SK-N-SH treated with all-trans-retinoic acid at 6 μM for 48 hours (cell line): ENCODE measurements around the gene OXNAD1.

Source experiments
- ATAC-seq: fragments of 200-7000 bp; cut with Tn5 transposase; 3 replicates; pipeline ENCODE4 v1.9.1; 2020; ENCODE audit warnings: mild to moderate bottlenecking, moderate library complexity
- ARNTL ChIP-seq: fragments of 450-650 bp; formaldehyde crosslinking; IDR thresholded peaks from 2 replicates; pipeline ENCODE4 v1.5.0; 2020; ENCODE audit warnings: low read depth, mild to moderate bottlenecking, moderate library complexity, borderline replicate concordance
- BACH2 ChIP-seq: fragments of 250-450 bp; sonication (Bioruptor Pico); IDR thresholded peaks from 2 replicates; pipeline ENCODE4 v1.9.0; 2021; ENCODE audit warnings: mild to moderate bottlenecking, borderline replicate concordance
- CSDC2 ChIP-seq: fragments of 250-450 bp; sonication (Bioruptor Pico); IDR thresholded peaks from 2 replicates; pipeline ENCODE4 v1.5.0; 2020; ENCODE audit warnings: mild to moderate bottlenecking, moderate library complexity
- CSRNP3 ChIP-seq: fragments of 250-450 bp; sonication (Bioruptor Pico); IDR thresholded peaks from 2 replicates; pipeline ENCODE4 v1.5.1; 2021; ENCODE audit warnings: mild to moderate bottlenecking, moderate library complexity
- ESRRG ChIP-seq: fragments of 250-450 bp; sonication (Bioruptor Pico); IDR thresholded peaks from 2 replicates; pipeline ENCODE4 v1.6.1; 2021; ENCODE audit warnings: mild to moderate bottlenecking
- GLIS3 ChIP-seq: fragments of 250-450 bp; sonication (Bioruptor Pico); IDR thresholded peaks from 2 replicates; pipeline ENCODE4 v1.5.0; 2020; ENCODE audit warnings: mild to moderate bottlenecking, moderate library complexity
- ISL1 ChIP-seq: fragments of 250-450 bp; sonication (Bioruptor Pico); IDR thresholded peaks from 2 replicates; pipeline ENCODE4 v2.1.2; 2022; ENCODE audit warnings: mild to moderate bottlenecking, moderate library complexity
- OSR1 ChIP-seq: fragments of 250-450 bp; sonication (Bioruptor Pico); IDR thresholded peaks from 2 replicates; pipeline ENCODE4 v1.8.0; 2022; ENCODE audit warnings: moderate library complexity, mild to moderate bottlenecking, inconsistent platforms
- POU6F1 ChIP-seq: fragments of 250-450 bp; sonication (Bioruptor Pico); IDR thresholded peaks from 2 replicates; pipeline ENCODE4 v1.8.0; 2021; ENCODE audit warnings: low read depth, mild to moderate bottlenecking, moderate library complexity, borderline replicate concordance
- PPARA ChIP-seq: fragments of 250-450 bp; sonication (Bioruptor Pico); IDR thresholded peaks from 2 replicates; pipeline ENCODE4 v1.5.0; 2020; ENCODE audit warnings: mild to moderate bottlenecking, borderline replicate concordance
- RARB ChIP-seq: fragments of 250-450 bp; sonication (Bioruptor Pico); IDR thresholded peaks from 2 replicates; pipeline ENCODE4 v1.8.0; 2021; ENCODE audit warnings: mild to moderate bottlenecking, moderate library complexity
- SNAI2 ChIP-seq: fragments of 250-450 bp; sonication (Bioruptor Pico); IDR thresholded peaks from 2 replicates; pipeline ENCODE4 v1.5.0; 2020; ENCODE audit warnings: mild to moderate bottlenecking, moderate library complexity
- TOX ChIP-seq: fragments of 250-450 bp; sonication (Bioruptor Pico); IDR thresholded peaks from 2 replicates; pipeline ENCODE4 v1.8.0; 2021; ENCODE audit warnings: mild to moderate bottlenecking, moderate library complexity, borderline replicate concordance
- ZC3H10 ChIP-seq: fragments of 250-450 bp; sonication (Bioruptor Pico); IDR thresholded peaks from 2 replicates; pipeline ENCODE4 v1.5.1; 2021; ENCODE audit warnings: mild to moderate bottlenecking, moderate library complexity
- ZFP3 ChIP-seq: fragments of 250-450 bp; sonication (Bioruptor Pico); IDR thresholded peaks from 2 replicates; pipeline ENCODE4 v1.5.0; 2020; ENCODE audit warnings: mild to moderate bottlenecking, moderate library complexity
- ZFP30 ChIP-seq: fragments of 450-650 bp; formaldehyde crosslinking; IDR thresholded peaks from 2 replicates; pipeline ENCODE4 v1.5.0; 2022; ENCODE audit warnings: mild to moderate bottlenecking, moderate library complexity
- ZNF565 ChIP-seq: fragments of 450-650 bp; formaldehyde crosslinking; conservative IDR thresholded peaks from 2 replicates; pipeline ENCODE4 v1.5.0; 2020; ENCODE audit warnings: low read depth, mild to moderate bottlenecking, moderate library complexity
- ZNF70 ChIP-seq: fragments of 450-650 bp; formaldehyde crosslinking; IDR thresholded peaks from 2 replicates; pipeline ENCODE4 v1.5.0; 2020; ENCODE audit warnings: mild to moderate bottlenecking, moderate library complexity
- ZNF8 ChIP-seq: fragments of 450-650 bp; formaldehyde crosslinking; IDR thresholded peaks from 2 replicates; pipeline ENCODE4 v1.5.0; 2020; ENCODE audit warnings: mild to moderate bottlenecking, moderate library complexity
- TF ChIP-seq, protein P1 (sequence below): fragments of 250-450 bp; sonication (Bioruptor Pico); IDR thresholded peaks from 2 replicates; pipeline ENCODE4 v1.5.1; 2020; ENCODE audit warnings: low read depth, mild to moderate bottlenecking, moderate library complexity
- TF ChIP-seq, protein P2 (sequence below): fragments of 250-450 bp; sonication (Bioruptor Pico); IDR thresholded peaks from 2 replicates; pipeline ENCODE4 v1.8.0; 2020; ENCODE audit warnings: mild to moderate bottlenecking, moderate library complexity, borderline replicate concordance
- TF ChIP-seq, protein P3 (sequence below): fragments of 250-450 bp; sonication (Bioruptor Pico); IDR thresholded peaks from 2 replicates; pipeline ENCODE4 v1.5.0; 2020; ENCODE audit warnings: mild to moderate bottlenecking, moderate library complexity

The OXNAD1 gene

DNA sequence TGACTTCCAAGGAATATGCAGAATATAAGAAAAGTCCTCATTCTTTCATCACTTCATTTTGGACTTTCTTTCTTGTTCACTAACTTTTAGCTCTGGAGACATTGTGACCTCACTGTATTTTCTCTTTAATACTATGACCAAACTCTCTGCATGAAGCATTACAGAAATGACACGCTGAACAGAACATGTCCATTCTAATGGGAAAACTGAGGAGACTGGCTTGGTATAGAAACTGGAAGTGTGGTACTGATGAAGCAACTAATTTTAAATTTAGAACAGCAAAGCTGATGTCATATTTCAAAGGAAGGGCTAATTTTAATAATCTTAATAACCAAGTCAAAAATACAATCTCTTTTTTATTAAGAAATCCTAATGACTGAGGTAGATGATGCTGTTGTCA, 5.0 kb upstream of the OXNAD1 start:
- TF ChIP-seq ESRRG (CRISPR knock-in tag) (no peak), ISL1 (CRISPR knock-in tag) (no peak)
- no peak for ATAC-seq

DNA sequence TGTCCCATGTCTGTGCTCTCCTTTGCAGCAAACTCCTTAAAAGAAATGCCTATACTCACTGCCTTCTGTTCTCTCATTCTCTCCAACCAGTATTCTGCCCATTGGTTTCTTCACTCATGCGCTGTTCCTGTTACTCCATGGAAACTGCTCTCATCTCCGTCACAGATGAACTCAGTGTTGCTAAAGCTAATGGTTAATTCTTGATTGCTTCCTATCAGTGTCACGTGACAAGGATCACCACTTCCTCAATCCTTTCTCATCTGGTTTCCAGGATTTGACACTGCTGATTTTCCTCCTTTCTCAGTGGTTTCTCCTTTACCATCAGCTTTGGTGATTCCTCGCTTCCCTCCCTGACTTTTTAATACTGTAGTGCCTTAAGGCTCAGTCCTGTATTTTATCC, 2.8 kb upstream of the OXNAD1 start:
- no peak for ATAC-seq
- TF ChIP-seq, protein P1, sequence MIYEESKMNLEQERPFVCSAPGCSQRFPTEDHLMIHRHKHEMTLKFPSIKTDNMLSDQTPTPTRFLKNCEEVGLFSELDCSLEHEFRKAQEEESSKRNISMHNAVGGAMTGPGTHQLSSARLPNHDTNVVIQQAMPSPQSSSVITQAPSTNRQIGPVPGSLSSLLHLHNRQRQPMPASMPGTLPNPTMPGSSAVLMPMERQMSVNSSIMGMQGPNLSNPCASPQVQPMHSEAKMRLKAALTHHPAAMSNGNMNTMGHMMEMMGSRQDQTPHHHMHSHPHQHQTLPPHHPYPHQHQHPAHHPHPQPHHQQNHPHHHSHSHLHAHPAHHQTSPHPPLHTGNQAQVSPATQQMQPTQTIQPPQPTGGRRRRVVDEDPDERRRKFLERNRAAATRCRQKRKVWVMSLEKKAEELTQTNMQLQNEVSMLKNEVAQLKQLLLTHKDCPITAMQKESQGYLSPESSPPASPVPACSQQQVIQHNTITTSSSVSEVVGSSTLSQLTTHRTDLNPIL: no peak
- TF ChIP-seq ZNF8 (CRISPR knock-in tag) (no peak), ESRRG (CRISPR knock-in tag) (no peak), OSR1 (no peak), BACH2 (CRISPR knock-in tag) (no peak), CSDC2 (no peak), ZNF70 (no peak), RARB (CRISPR knock-in tag) (no peak), TOX (CRISPR knock-in tag) (no peak), ISL1 (CRISPR knock-in tag) (no peak), ZFP30 (no peak), CSRNP3 (no peak), SNAI2 (CRISPR knock-in tag) (no peak), POU6F1 (no peak), GLIS3 (CRISPR knock-in tag) (no peak), ZNF565 (CRISPR knock-in tag) (no peak), ZFP3 (no peak), ZC3H10 (CRISPR knock-in tag) (no peak)
- TF ChIP-seq, protein P2, sequence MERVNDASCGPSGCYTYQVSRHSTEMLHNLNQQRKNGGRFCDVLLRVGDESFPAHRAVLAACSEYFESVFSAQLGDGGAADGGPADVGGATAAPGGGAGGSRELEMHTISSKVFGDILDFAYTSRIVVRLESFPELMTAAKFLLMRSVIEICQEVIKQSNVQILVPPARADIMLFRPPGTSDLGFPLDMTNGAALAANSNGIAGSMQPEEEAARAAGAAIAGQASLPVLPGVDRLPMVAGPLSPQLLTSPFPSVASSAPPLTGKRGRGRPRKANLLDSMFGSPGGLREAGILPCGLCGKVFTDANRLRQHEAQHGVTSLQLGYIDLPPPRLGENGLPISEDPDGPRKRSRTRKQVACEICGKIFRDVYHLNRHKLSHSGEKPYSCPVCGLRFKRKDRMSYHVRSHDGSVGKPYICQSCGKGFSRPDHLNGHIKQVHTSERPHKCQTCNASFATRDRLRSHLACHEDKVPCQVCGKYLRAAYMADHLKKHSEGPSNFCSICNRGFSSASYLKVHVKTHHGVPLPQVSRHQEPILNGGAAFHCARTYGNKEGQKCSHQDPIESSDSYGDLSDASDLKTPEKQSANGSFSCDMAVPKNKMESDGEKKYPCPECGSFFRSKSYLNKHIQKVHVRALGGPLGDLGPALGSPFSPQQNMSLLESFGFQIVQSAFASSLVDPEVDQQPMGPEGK (CRISPR knock-in tag): no peak
- TF ChIP-seq, protein P3, sequence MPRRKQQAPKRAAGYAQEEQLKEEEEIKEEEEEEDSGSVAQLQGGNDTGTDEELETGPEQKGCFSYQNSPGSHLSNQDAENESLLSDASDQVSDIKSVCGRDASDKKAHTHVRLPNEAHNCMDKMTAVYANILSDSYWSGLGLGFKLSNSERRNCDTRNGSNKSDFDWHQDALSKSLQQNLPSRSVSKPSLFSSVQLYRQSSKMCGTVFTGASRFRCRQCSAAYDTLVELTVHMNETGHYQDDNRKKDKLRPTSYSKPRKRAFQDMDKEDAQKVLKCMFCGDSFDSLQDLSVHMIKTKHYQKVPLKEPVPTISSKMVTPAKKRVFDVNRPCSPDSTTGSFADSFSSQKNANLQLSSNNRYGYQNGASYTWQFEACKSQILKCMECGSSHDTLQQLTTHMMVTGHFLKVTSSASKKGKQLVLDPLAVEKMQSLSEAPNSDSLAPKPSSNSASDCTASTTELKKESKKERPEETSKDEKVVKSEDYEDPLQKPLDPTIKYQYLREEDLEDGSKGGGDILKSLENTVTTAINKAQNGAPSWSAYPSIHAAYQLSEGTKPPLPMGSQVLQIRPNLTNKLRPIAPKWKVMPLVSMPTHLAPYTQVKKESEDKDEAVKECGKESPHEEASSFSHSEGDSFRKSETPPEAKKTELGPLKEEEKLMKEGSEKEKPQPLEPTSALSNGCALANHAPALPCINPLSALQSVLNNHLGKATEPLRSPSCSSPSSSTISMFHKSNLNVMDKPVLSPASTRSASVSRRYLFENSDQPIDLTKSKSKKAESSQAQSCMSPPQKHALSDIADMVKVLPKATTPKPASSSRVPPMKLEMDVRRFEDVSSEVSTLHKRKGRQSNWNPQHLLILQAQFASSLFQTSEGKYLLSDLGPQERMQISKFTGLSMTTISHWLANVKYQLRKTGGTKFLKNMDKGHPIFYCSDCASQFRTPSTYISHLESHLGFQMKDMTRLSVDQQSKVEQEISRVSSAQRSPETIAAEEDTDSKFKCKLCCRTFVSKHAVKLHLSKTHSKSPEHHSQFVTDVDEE (CRISPR knock-in tag): no peak

- no peak; the same call in 2 of the 3 replicates for ATAC-seq
- TF ChIP-seq PPARA (CRISPR knock-in tag): no peak
- no peak for TF ChIP-seq ZNF70
- TF ChIP-seq, protein P1: no peak
- no peak for TF ChIP-seq ARNTL (CRISPR knock-in tag)
- TF ChIP-seq ZFP3: no peak
- no peak for TF ChIP-seq CSRNP3
- TF ChIP-seq OSR1: no peak
- TF ChIP-seq, all 23 proteins: peak for 0
Measured at GRCh38 chr3:16264174-16264707, 771 bp upstream of the OXNAD1 start.
